HG03565 (cell line): ENCODE measurements around the gene VIT.

Experiments used
- ATAC-seq: cut with Tn5 transposase; IDR thresholded peaks from one replicate; pipeline ENCODE4 v1.9.1; 2021; ENCODE audit warnings: mild to moderate bottlenecking, moderate library complexity; ENCODE audit not compliant: unreplicated experiment

VIT gene

GRCh38 chr2:36708041-36708741 lies 11.7 kb downstream of the VIT start:
- ATAC-seq, result no peak

- no peak for ATAC-seq
Measured at GRCh38 chr2:36710858-36711515, 14.5 kb downstream of the VIT start.

- ATAC-seq, result no peak
Measured at GRCh38 chr2:36711741-36712314, 15.3 kb downstream of the VIT start.

- no peak for ATAC-seq
Measured at GRCh38 chr2:36713310-36713709, 16.8 kb downstream of the VIT start.

GRCh38 chr2:36716111-36716510 lies 19.6 kb downstream of the VIT start:
- ATAC-seq, result no peak

- no peak for ATAC-seq
Measured at GRCh38 chr2:36717603-36718266, 21.2 kb downstream of the VIT start.

- ATAC-seq, result no peak
Measured at GRCh38 chr2:36727550-36727949, 31.0 kb downstream of the VIT start.

GRCh38 chr2:36729067-36729466 lies 32.6 kb downstream of the VIT start:
- ATAC-seq, result no peak

- ATAC-seq, result no peak
Measured at GRCh38 chr2:36731941-36732672, 35.6 kb downstream of the VIT start.

GRCh38 chr2:36732673-36733036 lies 36.1 kb downstream of the VIT start:
- ATAC-seq, result no peak

GRCh38 chr2:36733215-36733614 lies 36.7 kb downstream of the VIT start:
- no peak for ATAC-seq

GRCh38 chr2:36734304-36734703 lies 37.8 kb downstream of the VIT start:
- no peak for ATAC-seq

GRCh38 chr2:36737131-36737750 lies 40.7 kb downstream of the VIT start:
- ATAC-seq, result no peak

- ATAC-seq, result no peak
Measured at GRCh38 chr2:36740061-36740460, 43.6 kb downstream of the VIT start.

- no peak for ATAC-seq
Measured at GRCh38 chr2:36741188-36741837, 44.8 kb downstream of the VIT start.

- no peak for ATAC-seq
Measured at GRCh38 chr2:36743954-36744353, 47.4 kb downstream of the VIT start.

- ATAC-seq, result no peak
Measured at GRCh38 chr2:36748166-36748565, 51.7 kb downstream of the VIT start.

GRCh38 chr2:36750101-36750500 lies 53.6 kb downstream of the VIT start:
- ATAC-seq, result no peak

GRCh38 chr2:36753706-36754221 lies 57.3 kb downstream of the VIT start:
- ATAC-seq, result no peak

- no peak for ATAC-seq
Measured at GRCh38 chr2:36754578-36754977, 58.1 kb downstream of the VIT start.
